ENCODE measurements around the gene COMMD1. TPM values are rescaled to one million over a fixed set of nuclear protein-coding genes. Genes with fewer than 3 reads are reported as not detected.
"Not testable (repeated sequence)": the region's sequence is repeated elsewhere in the genome, so short reads cannot be mapped to it uniquely, and the experiment has no call there.

COMMD1 gene
- total RNA-seq, 1 experiment from 2014 or later = 50.7 TPM

- no peak for DNase-seq (ENCODE audit: low spot score)
These were observed 111.5 kb downstream of the COMMD1 start for GRCh38 chr2:62016957-62017356.

- DNase-seq (ENCODE audit: low spot score) = no peak
These were observed 124.4 kb downstream of the COMMD1 start for GRCh38 chr2:62029910-62030309.

- DNase-seq (ENCODE audit: low spot score) = no peak
These were observed 125.4 kb downstream of the COMMD1 start for GRCh38 chr2:62030902-62031301.

- no peak for DNase-seq (ENCODE audit: low spot score)
These were observed 126.6 kb downstream of the COMMD1 start for GRCh38 chr2:62032096-62032495.

GRCh38 chr2:62034715-62035114 lies 129.2 kb downstream of the COMMD1 start:
- no peak for DNase-seq (ENCODE audit: low spot score)

GRCh38 chr2:62036229-62036628 lies 130.8 kb downstream of the COMMD1 start:
- no peak for DNase-seq (ENCODE audit: low spot score)

- DNase-seq (ENCODE audit: low spot score) = no peak
These were observed 131.3 kb downstream of the COMMD1 start for GRCh38 chr2:62036761-62037250.

- DNase-seq (ENCODE audit: low spot score) = no peak
These were observed 133.7 kb downstream of the COMMD1 start for GRCh38 chr2:62038975-62039771.

- DNase-seq (ENCODE audit: low spot score) = no peak
These were observed 135.5 kb downstream of the COMMD1 start for GRCh38 chr2:62040926-62041325.

GRCh38 chr2:62041701-62042385 lies 136.4 kb downstream of the COMMD1 start:
- DNase-seq (ENCODE audit: low spot score) = not testable (repeated sequence)

GRCh38 chr2:62042400-62042799 lies 136.9 kb downstream of the COMMD1 start:
- no peak for DNase-seq (ENCODE audit: low spot score)

GRCh38 chr2:62042944-62043343 lies 137.5 kb downstream of the COMMD1 start:
- DNase-seq (ENCODE audit: low spot score) = no peak

- no peak for DNase-seq (ENCODE audit: low spot score)
These were observed 139.6 kb downstream of the COMMD1 start for GRCh38 chr2:62045017-62045543.

GRCh38 chr2:62046141-62046540 lies 140.7 kb downstream of the COMMD1 start:
- DNase-seq (ENCODE audit: low spot score) = no peak

GRCh38 chr2:62050456-62051045 lies 145.1 kb downstream of the COMMD1 start:
- DNase-seq (ENCODE audit: low spot score) = no peak

GRCh38 chr2:62054029-62054791 lies 148.7 kb downstream of the COMMD1 start:
- DNase-seq (ENCODE audit: low spot score) = no peak

GRCh38 chr2:62054916-62055450 lies 149.5 kb downstream of the COMMD1 start:
- no peak for DNase-seq (ENCODE audit: low spot score)

- no peak for DNase-seq (ENCODE audit: low spot score)
These were observed 150.4 kb downstream of the COMMD1 start for GRCh38 chr2:62055724-62056336.

GRCh38 chr2:62056341-62056740 lies 150.9 kb downstream of the COMMD1 start:
- DNase-seq (ENCODE audit: low spot score) = no peak

GRCh38 chr2:62065243-62065642 lies 159.8 kb downstream of the COMMD1 start:
- no peak for DNase-seq (ENCODE audit: low spot score)

- no peak for DNase-seq (ENCODE audit: low spot score)
These were observed 165.7 kb downstream of the COMMD1 start for GRCh38 chr2:62071126-62071598.
